Activated T-helper 2 cell treated with anti-CD3 and anti-CD28 coated beads, Interferon-gamma antibody, Interleukin-2, Interleukin-4, amounts not matched to agents 10 μg/mL and 5 μg/mL and 100 μg/mL, durations not matched to agents 14 hours and 24 hours and 36 hours (primary cell): Measurements from ENCODE around the gene ITGA3. TPM values are rescaled to one million over a fixed set of nuclear protein-coding genes. Genes with fewer than 3 reads are reported as not detected.

Experiments used
- DNase-seq: peaks from one replicate; pipeline ENCODE4 v3.0.0; 2021; ENCODE audit warnings: low spot score
- H3K27ac Mint-ChIP-seq: one replicate; pipeline ENCODE4 v1.8.0; 2021; ENCODE audit warnings: mixed read lengths
- H3K27me3 Mint-ChIP-seq: one replicate; pipeline ENCODE4 v1.8.0; 2021; ENCODE audit warnings: low read depth, mixed read lengths
- H3K36me3 Mint-ChIP-seq: one replicate; pipeline ENCODE4 v1.8.0; 2021; ENCODE audit warnings: low read depth, mixed read lengths
- H3K4me1 Mint-ChIP-seq: one replicate; pipeline ENCODE4 v1.8.0; 2021; ENCODE audit warnings: low read depth, mixed read lengths
- H3K4me3 Mint-ChIP-seq: one replicate; pipeline ENCODE4 v1.8.0; 2021; ENCODE audit warnings: low read depth, mild to moderate bottlenecking, moderate library complexity, mixed read lengths
- H3K9me3 Mint-ChIP-seq: one replicate; pipeline ENCODE4 v1.8.0; 2021; ENCODE audit warnings: mixed read lengths
- intact Hi-C: fragments of 100-400 bp; cut with micrococcal nuclease; formaldehyde crosslinking; loops from one replicate; pipeline ENCODE4 v1.15.1; 2023
- total RNA-seq: library from RNA; stranded (reverse); gene quantifications from 2 replicates; pipeline ENCODE4 v1.2.3, GENCODE V29; 2022

The ITGA3 gene
- total RNA-seq, 1 donor from 2014 or later: 10.1 TPM

GRCh38 chr17:50129728-50130558, 74.0 kb downstream of the ITGA3 start, which contains the start of gene SAMD14:
Gene SAMD14 (minus strand): TSS chr17:50130160. CDS start chr17:50124959, 5,201 bp downstream.
- no peaks in the 10 kb centered on the region for H3K9me3 Mint-ChIP-seq
- H3K4me3 Mint-ChIP-seq: peak within 1 kb of the TSS; percentile 72
- peaks cover 22% of the 10 kb centered on the region for H3K4me1 Mint-ChIP-seq
- H3K27me3 Mint-ChIP-seq: peaks cover 30% of the 10 kb centered on the region
- peak within 1 kb of the TSS; percentile 19 for H3K27ac Mint-ChIP-seq
- intact Hi-C loops: no loop called here
- H3K36me3 Mint-ChIP-seq: peaks cover 34% of the 10 kb centered on the region
- DNase-seq: no peak

- H3K27ac Mint-ChIP-seq: peak overlapping the region; percentile 19
- peaks cover 25% of the 10 kb centered on the region for H3K27me3 Mint-ChIP-seq
- intact Hi-C loops: no loop called here
- H3K36me3 Mint-ChIP-seq: peaks cover 39% of the 10 kb centered on the region
- peaks cover 22% of the 10 kb centered on the region for H3K4me1 Mint-ChIP-seq
- H3K9me3 Mint-ChIP-seq: no peaks in the 10 kb centered on the region
- H3K4me3 Mint-ChIP-seq: peak overlapping the region; percentile 56
- no peak for DNase-seq
Measured at GRCh38 chr17:50130559-50131305, 74.8 kb downstream of the ITGA3 start.

DNA sequence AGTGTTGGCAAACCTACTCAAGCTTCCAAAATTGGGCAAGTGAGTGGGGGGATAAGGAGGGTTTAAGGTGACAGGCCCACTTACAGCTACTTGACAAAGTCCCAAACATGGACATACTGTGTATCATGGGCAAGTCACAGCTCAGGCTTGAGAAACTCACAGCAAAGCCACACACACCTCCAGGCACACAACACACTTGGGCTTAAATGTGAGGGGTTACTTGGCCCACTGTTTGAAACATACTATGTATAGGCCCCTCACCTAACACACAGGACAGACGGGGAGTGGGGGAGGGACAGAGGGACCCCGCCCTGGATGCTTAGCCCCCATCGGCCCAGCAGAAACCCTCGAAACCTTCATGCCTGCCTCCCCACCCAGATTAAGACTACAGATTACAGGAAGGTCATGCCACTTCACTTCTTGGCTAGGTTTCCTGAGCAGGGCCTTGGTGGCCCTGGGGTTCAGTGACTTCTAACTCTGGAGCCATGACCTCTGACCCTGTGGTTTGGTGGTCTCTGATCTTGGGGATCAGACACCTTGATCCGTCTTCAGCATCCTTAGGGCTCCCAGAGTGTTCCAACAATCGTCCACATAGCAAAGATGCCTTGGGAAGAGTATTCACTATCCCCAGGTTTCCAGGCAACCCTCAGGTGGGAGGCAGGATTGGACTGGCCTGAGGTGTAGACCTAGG, 76.3 kb downstream of the ITGA3 start:
- H3K36me3 Mint-ChIP-seq: peaks cover 54% of the 10 kb centered on the region

DNA sequence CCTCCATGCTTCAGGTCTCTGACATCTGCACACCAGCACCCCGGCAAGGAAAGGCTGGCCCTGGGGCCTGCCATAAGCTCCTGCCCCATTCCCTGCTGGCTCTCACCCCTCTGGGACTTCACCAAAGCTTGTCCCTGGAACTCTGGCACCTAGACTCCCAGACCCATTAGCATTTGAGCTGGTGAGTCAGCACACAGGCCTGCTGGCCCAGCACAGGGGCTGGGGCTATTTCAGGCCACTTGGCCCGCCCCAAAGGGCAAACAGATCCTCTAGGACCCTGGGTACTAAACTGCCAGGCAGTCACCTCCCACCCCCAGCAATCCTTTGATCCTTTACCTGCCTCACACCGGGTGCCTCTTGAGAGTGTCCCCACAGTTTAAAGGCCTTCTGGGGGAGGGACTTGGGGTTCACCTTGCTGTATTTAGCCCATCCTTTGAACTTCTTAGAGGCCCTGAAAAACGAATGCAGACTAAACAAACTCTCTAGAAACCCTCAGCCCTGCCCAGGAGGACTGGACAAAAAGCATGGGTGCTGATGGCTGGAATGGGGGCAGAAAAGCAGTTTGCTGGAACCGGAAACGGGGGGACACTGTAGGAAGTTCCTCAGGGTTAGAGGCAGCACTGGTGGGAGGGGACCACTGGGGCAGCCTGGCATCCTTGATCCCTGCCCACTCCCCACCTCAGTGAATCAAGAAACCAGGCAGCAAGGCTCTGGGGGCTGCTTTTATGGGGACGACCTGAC, 77.3 kb downstream of the ITGA3 start:
- intact Hi-C loops: no loop called here
- Mint-ChIP-seq H3K27ac (no peak overlapping the region), H3K4me3 (no peak overlapping the region), H3K36me3 (peaks cover 63% of the 10 kb centered on the region), H3K4me1 (peaks cover 22% of the 10 kb centered on the region), H3K9me3 (no peaks in the 10 kb centered on the region), H3K27me3 (peaks cover 15% of the 10 kb centered on the region)
- no peak for DNase-seq

More for the DNA sequence above, 76.3 kb downstream of the ITGA3 start:
- H3K4me1 Mint-ChIP-seq: peaks cover 22% of the 10 kb centered on the region
- intact Hi-C loops: no loop called here
- no peak overlapping the region for H3K27ac Mint-ChIP-seq
- peaks cover 23% of the 10 kb centered on the region for H3K27me3 Mint-ChIP-seq
- H3K9me3 Mint-ChIP-seq: no peaks in the 10 kb centered on the region
- DNase-seq: no peak
- no peak overlapping the region for H3K4me3 Mint-ChIP-seq

DNA sequence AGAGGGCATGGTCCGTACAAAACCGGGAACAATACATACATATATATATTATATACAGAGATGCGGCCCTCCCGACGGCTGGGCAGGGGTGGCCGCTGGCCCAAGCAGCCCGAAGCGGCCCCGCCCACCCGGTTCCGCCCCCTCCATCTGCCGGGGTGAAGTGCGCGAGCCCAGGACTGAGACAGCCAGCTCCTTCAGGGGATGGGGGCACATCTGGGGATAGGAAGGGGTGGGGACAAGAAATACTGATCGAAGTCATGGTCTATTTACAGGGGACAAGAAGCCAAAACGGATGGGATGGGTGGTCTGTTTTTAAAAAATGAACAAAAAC, 77.8 kb downstream of the ITGA3 start:
- peaks cover 18% of the 10 kb centered on the region for H3K4me1 Mint-ChIP-seq
- H3K27ac Mint-ChIP-seq: no peak overlapping the region
- DNase-seq: no peak
- H3K4me3 Mint-ChIP-seq: no peak overlapping the region
- no peaks in the 10 kb centered on the region for H3K9me3 Mint-ChIP-seq
- peaks cover 10% of the 10 kb centered on the region for H3K27me3 Mint-ChIP-seq
- H3K36me3 Mint-ChIP-seq: peaks cover 69% of the 10 kb centered on the region
- intact Hi-C loops: no loop called here

- no peak overlapping the region for H3K27ac Mint-ChIP-seq
- no peaks in the 10 kb centered on the region for H3K9me3 Mint-ChIP-seq
- intact Hi-C loops: no loop called here
- DNase-seq: no peak
- peaks cover 76% of the 10 kb centered on the region for H3K36me3 Mint-ChIP-seq
- H3K27me3 Mint-ChIP-seq: peaks cover 7% of the 10 kb centered on the region
- peaks cover 20% of the 10 kb centered on the region for H3K4me1 Mint-ChIP-seq
- no peak overlapping the region for H3K4me3 Mint-ChIP-seq
Measured at GRCh38 chr17:50134206-50135110, 78.5 kb downstream of the ITGA3 start.

GRCh38 chr17:50135316-50136095, 79.6 kb downstream of the ITGA3 start:
- Mint-ChIP-seq H3K9me3 (no peaks in the 10 kb centered on the region), H3K4me3 (no peak overlapping the region), H3K27ac (no peak overlapping the region), H3K36me3 (peaks cover 87% of the 10 kb centered on the region), H3K4me1 (peaks cover 31% of the 10 kb centered on the region), H3K27me3 (peaks cover 5% of the 10 kb centered on the region)
- intact Hi-C loops: no loop called here
- DNase-seq: no peak

DNA sequence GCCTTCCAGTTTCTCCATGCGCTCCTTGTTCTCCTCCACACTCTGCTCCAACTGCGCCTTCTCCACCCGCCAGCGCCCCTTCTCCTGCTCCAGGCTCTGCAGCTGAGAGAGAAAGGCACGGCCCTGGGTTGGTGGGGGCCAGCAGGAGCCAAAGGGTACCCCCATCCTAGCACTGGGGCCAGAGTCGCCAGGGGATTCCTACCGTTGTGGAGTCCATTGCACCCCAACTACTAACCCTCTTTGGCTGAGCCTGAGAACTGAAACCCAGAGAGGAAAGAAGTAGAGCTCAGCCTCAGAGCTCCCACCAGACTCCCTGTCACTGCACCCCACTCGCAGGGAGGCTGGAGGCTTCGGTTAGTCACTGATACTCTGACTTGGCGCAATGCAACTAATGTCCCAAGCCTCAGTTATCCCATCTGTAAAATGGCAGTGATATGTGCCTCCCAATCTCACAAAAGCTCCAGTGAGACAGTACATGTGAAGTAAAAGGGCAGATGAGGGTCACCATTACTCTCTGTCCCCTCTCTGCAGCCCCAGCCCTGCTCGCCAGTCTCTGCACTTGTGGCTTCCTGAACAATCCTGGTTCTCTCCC, 80.3 kb downstream of the ITGA3 start:
- Mint-ChIP-seq H3K4me3 (no peak overlapping the region), H3K4me1 (peaks cover 31% of the 10 kb centered on the region), H3K27ac (no peak overlapping the region), H3K36me3 (peaks cover 85% of the 10 kb centered on the region), H3K9me3 (no peaks in the 10 kb centered on the region), H3K27me3 (no peaks in the 10 kb centered on the region)
- DNase-seq: no peak
- intact Hi-C loops: no loop called here

GRCh38 chr17:50137042-50137441, 81.1 kb downstream of the ITGA3 start:
- no peak for DNase-seq
- H3K9me3 Mint-ChIP-seq: no peaks in the 10 kb centered on the region
- H3K27ac Mint-ChIP-seq: no peak overlapping the region
- H3K4me1 Mint-ChIP-seq: peaks cover 34% of the 10 kb centered on the region
- H3K27me3 Mint-ChIP-seq: no peaks in the 10 kb centered on the region
- peaks cover 87% of the 10 kb centered on the region for H3K36me3 Mint-ChIP-seq
- no peak overlapping the region for H3K4me3 Mint-ChIP-seq
- intact Hi-C loops: no loop called here

DNA sequence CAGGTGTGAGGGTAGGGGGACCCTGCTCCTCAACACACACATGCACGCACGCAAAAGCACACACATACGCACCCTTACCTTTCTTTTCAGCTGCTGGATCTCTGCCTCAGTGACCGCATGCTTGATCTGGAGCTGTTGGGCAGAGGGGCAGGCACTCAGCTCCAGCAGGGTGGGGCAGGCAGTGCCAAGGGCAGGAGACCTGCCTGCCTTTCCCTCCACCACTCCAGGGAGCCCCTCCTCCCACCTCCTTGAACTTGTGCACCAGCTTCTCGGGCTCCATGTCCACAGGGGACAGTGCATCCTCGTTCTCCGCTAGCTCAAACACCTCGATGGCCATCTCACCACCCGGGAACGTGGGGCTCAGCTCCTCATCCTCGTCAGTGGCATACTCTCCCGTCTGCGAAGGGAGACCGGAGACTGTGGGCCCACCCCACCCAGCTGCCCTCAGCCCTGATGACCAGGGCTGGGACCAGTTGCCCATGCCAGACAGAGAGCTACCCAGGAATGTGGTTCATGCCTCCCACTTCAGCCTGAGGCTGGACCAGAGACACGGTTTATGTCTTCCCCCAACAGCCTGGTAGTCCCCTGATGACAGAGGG, 83.4 kb downstream of the ITGA3 start:
- no peak for DNase-seq
- Mint-ChIP-seq H3K4me3 (no peak overlapping the region), H3K9me3 (no peaks in the 10 kb centered on the region), H3K27me3 (no peaks in the 10 kb centered on the region), H3K27ac (peak overlapping the region; percentile 77), H3K4me1 (peaks cover 55% of the 10 kb centered on the region), H3K36me3 (peaks cover 92% of the 10 kb centered on the region)
- intact Hi-C loops: no loop called here
